GM23338 (cell line): Measurements from ENCODE around the gene ANAPC2. TPM values are rescaled to one million over a fixed set of nuclear protein-coding genes. Genes with fewer than 3 reads are reported as not detected.

Experiments
- ATAC-seq: fragments of 200-7000 bp; cut with Tn5 transposase; 3 replicates; pipeline ENCODE4 v1.9.1; 2020
- DNase-seq: peaks from one replicate; pipeline ENCODE4 v3.0.0-alpha.2; 2015; ENCODE audit warnings: low spot score
- H2AFZ ChIP-seq: fragments of 200-600 bp; sonication (generic); 2 replicates; pipeline ENCODE4 v1.8.0; 2016; ENCODE audit warnings: antibody characterized with exemption, mild to moderate bottlenecking, moderate library complexity
- H3F3A ChIP-seq: fragments of 200-600 bp; sonication (generic); replicated peaks from 2 replicates; pipeline ENCODE4 v1.8.0; 2017; ENCODE audit warnings: antibody characterized with exemption, mixed run types, low read depth
- H3K27ac ChIP-seq: fragments of 200-600 bp; sonication (generic); 2 replicates; pipeline ENCODE4 v1.6.1; 2016; ENCODE audit warnings: low read depth
- H3K27me3 ChIP-seq: fragments of 200-600 bp; sonication (generic); 2 replicates; pipeline ENCODE4 v1.8.0; 2016; ENCODE audit warnings: mild to moderate bottlenecking, mixed run types, moderate library complexity; ENCODE audit not compliant: insufficient read depth
- H3K36me3 ChIP-seq: fragments of 200-600 bp; sonication (generic); 2 replicates; pipeline ENCODE4 v1.8.0; 2016; ENCODE audit warnings: mild to moderate bottlenecking; ENCODE audit not compliant: insufficient read depth
- H3K4me1 ChIP-seq: fragments of 200-600 bp; sonication (generic); 2 replicates; pipeline ENCODE4 v1.8.0; 2016; ENCODE audit warnings: mild to moderate bottlenecking, moderate library complexity; ENCODE audit not compliant: insufficient read depth
- H3K4me2 ChIP-seq: fragments of 200-600 bp; sonication (generic); 2 replicates; pipeline ENCODE4 v1.7.1; 2017; ENCODE audit warnings: mixed run types
- H3K4me3 ChIP-seq: fragments of 200-600 bp; sonication (generic); 2 replicates; pipeline ENCODE4 v1.6.1; 2016; ENCODE audit warnings: mixed run types
- H3K79me2 ChIP-seq: fragments of 200-600 bp; sonication (generic); replicated peaks from 2 replicates; pipeline ENCODE4 v1.8.0; 2017; ENCODE audit warnings: mild to moderate bottlenecking; ENCODE audit not compliant: insufficient read depth
- H3K9me2 ChIP-seq: fragments of 200-600 bp; sonication (generic); 2 replicates; pipeline ENCODE4 v1.8.0; 2017; ENCODE audit not compliant: insufficient read depth
- H4K20me1 ChIP-seq: fragments of 200-600 bp; sonication (generic); replicated peaks from 2 replicates; pipeline ENCODE4 v1.8.0; 2017; ENCODE audit warnings: mild to moderate bottlenecking; ENCODE audit not compliant: insufficient read depth
- H3K27ac Mint-ChIP-seq: 2 replicates; pipeline ENCODE4 v1.8.0; 2020; ENCODE audit warnings: inconsistent platforms, mild to moderate bottlenecking, moderate library complexity, mixed read lengths
- H3K27me3 Mint-ChIP-seq: 3 replicates; pipeline ENCODE4 v1.8.0; 2022; ENCODE audit warnings: low read depth, mild to moderate bottlenecking, moderate library complexity, mixed read lengths, inconsistent platforms; ENCODE audit not compliant: insufficient read depth, poor library complexity
- H3K36me3 Mint-ChIP-seq: 3 replicates; pipeline ENCODE4 v1.8.0; 2021; ENCODE audit warnings: low read depth, mild to moderate bottlenecking, inconsistent platforms, moderate library complexity, mixed read lengths
- H3K4me1 Mint-ChIP-seq: 3 replicates; pipeline ENCODE4 v1.8.0; 2020; ENCODE audit warnings: mild to moderate bottlenecking, inconsistent platforms, mixed read lengths
- H3K4me3 Mint-ChIP-seq: 3 replicates; pipeline ENCODE4 v1.8.0; 2021; ENCODE audit warnings: moderate library complexity, mild to moderate bottlenecking, inconsistent platforms, mixed read lengths
- H3K9me3 Mint-ChIP-seq: 3 replicates; pipeline ENCODE4 v1.8.0; 2020; ENCODE audit warnings: moderate library complexity, mild to moderate bottlenecking, inconsistent platforms, mixed read lengths
- CREB1 ChIP-seq: fragments of 250-450 bp; sonication (Bioruptor Pico); IDR thresholded peaks from 2 replicates; pipeline ENCODE4 v1.5.0; 2020; ENCODE audit warnings: low read depth, mild to moderate bottlenecking, moderate library complexity
- EZH2 ChIP-seq: fragments of 200-600 bp; sonication (generic); IDR thresholded peaks from one replicate; pipeline ENCODE4 v1.8.0; 2017; ENCODE audit warnings: antibody characterized with exemption, mild to moderate bottlenecking, low read depth; ENCODE audit not compliant: unreplicated experiment
- EZH2phosphoT487 ChIP-seq: fragments of 200-600 bp; sonication (generic); IDR thresholded peaks from one replicate; pipeline ENCODE4 v1.8.1; 2018; ENCODE audit warnings: antibody characterized with exemption; ENCODE audit not compliant: unreplicated experiment
- JUNB ChIP-seq: IDR thresholded peaks from one replicate; pipeline ENCODE4 v1.6.1; 2016; ENCODE audit warnings: antibody characterized with exemption; ENCODE audit not compliant: unreplicated experiment
- NANOG ChIP-seq: IDR thresholded peaks from 2 replicates; pipeline ENCODE4 v1.6.1; 2016; ENCODE audit warnings: antibody characterized with exemption, borderline replicate concordance
- POLR2AphosphoS5 ChIP-seq: IDR thresholded peaks from 2 replicates; pipeline ENCODE4 v1.6.1; 2016; ENCODE audit warnings: antibody characterized with exemption, low read depth
- STAT1 ChIP-seq: IDR thresholded peaks from one replicate; pipeline ENCODE4 v1.6.1; 2016; ENCODE audit warnings: antibody characterized with exemption; ENCODE audit not compliant: unreplicated experiment
- ZNF114 ChIP-seq: fragments of 250-450 bp; sonication (Bioruptor Pico); IDR thresholded peaks from 2 replicates; pipeline ENCODE4 v1.5.0; 2020; ENCODE audit warnings: mild to moderate bottlenecking, moderate library complexity
- ZNF331 ChIP-seq: fragments of 250-450 bp; sonication (Bioruptor Pico); IDR thresholded peaks from 2 replicates; pipeline ENCODE4 v1.5.0; 2020; ENCODE audit warnings: low read depth, mild to moderate bottlenecking, moderate library complexity
- polyA plus RNA-seq: library from polyadenylated mRNA; unstranded; fragments of >200 nt; fragmentation: Nextera tagmentation; extraction: Ambion mirVana; gene quantifications from 2 replicates; pipeline ENCODE4 v1.2.1, GENCODE V29; 2016
- total RNA-seq: library from RNA; depleted of rRNA; stranded (reverse); fragments of >200 nt; shearing (Covaris generic); gene quantifications from 2 replicates; pipeline ENCODE4 v1.2.3, GENCODE V29; 2014
- TF ChIP-seq, protein P1 (sequence below): IDR thresholded peaks from one replicate; pipeline ENCODE4 v1.6.1; 2018; ENCODE audit warnings: antibody characterized with exemption; ENCODE audit not compliant: unreplicated experiment
- TF ChIP-seq, protein P2 (sequence below), 2 experiments: fragments of 200-600 bp in 1 of 2; sonication (generic) in 1 of 2; conservative IDR thresholded peaks; 2 replicates each; pipeline versions ENCODE4 v1.5.1 to v1.6.1; 2016 to 2017; ENCODE audit warnings: antibody characterized with exemption in 2 of 2, low read depth in 2 of 2, mild to moderate bottlenecking in 2 of 2, moderate library complexity in 1 of 2
- TF ChIP-seq, protein P3 (sequence below): IDR thresholded peaks from 2 replicates; pipeline ENCODE4 v1.6.1; 2016; ENCODE audit warnings: antibody characterized with exemption
- TF ChIP-seq, protein P4 (sequence below): fragments of 250-450 bp; sonication (Bioruptor Pico); IDR thresholded peaks from 2 replicates; pipeline ENCODE4 v1.5.0; 2020; ENCODE audit warnings: mild to moderate bottlenecking, moderate library complexity

Gene ANAPC2
- total and polyA plus RNA-seq, 2 experiments from 2014 or later: 16.4 to 42.9 TPM

DNA sequence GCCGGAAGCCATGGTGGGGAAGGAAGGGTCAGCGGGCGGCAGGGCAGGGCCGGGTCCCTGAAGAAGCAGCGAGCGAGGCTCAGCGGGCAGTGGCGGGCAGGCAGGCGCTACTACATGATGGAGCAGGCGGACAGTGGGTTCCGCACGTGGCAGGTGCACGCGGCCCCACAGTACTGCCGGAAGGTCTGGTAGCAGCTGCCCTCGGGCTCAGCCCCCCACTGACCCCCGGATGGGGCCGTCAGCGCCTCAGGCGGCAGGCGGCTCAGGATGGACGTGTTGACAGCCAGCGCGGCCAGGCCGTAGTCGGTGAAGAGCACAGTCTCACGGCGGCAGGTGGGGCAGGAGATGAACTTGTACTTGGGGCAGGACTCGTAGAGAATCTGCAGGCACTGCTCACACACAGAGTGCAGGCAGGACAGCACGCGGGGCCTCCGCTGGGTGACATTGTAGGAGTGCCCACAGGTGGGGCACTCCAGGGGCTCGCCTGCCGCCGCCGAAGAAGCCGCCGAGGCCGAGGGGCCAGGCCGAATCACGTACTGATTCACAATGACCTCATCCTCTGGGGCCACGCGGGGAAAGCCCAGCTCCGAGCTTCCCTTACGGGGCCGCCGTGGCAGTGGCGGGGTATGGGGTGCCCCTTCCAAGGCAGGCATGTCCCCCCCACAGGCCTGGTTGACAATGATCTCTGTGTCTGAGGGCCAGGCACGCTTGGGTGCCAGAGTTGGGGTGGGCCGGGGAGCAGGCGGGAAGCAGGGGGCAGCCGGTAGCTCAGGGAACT lies 32.1 kb upstream of the ANAPC2 start:
- Mint-ChIP-seq H3K27me3 (no peaks in the 10 kb centered on the region), H3K4me3 (peak overlapping the region; percentile 30; the same call in 1 of the 3 replicates), H3K4me1 (peaks cover 7% of the 10 kb centered on the region; the same call in 2 of the 3 replicates), H3K27ac (no peak overlapping the region), H3K36me3 (no peaks in the 10 kb centered on the region; the same call in 2 of the 3 replicates), H3K9me3 (no peaks in the 10 kb centered on the region)
- no peak for ATAC-seq
- TF ChIP-seq ZNF114 (CRISPR knock-in tag): no peak
- TF ChIP-seq, protein P1, sequence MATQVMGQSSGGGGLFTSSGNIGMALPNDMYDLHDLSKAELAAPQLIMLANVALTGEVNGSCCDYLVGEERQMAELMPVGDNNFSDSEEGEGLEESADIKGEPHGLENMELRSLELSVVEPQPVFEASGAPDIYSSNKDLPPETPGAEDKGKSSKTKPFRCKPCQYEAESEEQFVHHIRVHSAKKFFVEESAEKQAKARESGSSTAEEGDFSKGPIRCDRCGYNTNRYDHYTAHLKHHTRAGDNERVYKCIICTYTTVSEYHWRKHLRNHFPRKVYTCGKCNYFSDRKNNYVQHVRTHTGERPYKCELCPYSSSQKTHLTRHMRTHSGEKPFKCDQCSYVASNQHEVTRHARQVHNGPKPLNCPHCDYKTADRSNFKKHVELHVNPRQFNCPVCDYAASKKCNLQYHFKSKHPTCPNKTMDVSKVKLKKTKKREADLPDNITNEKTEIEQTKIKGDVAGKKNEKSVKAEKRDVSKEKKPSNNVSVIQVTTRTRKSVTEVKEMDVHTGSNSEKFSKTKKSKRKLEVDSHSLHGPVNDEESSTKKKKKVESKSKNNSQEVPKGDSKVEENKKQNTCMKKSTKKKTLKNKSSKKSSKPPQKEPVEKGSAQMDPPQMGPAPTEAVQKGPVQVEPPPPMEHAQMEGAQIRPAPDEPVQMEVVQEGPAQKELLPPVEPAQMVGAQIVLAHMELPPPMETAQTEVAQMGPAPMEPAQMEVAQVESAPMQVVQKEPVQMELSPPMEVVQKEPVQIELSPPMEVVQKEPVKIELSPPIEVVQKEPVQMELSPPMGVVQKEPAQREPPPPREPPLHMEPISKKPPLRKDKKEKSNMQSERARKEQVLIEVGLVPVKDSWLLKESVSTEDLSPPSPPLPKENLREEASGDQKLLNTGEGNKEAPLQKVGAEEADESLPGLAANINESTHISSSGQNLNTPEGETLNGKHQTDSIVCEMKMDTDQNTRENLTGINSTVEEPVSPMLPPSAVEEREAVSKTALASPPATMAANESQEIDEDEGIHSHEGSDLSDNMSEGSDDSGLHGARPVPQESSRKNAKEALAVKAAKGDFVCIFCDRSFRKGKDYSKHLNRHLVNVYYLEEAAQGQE: no peak
- TF ChIP-seq ZNF331: no peak
- TF ChIP-seq STAT1: no peak
- no peak for TF ChIP-seq CREB1 (CRISPR knock-in tag)
- TF ChIP-seq EZH2phosphoT487: no peak
- TF ChIP-seq, protein P2, sequence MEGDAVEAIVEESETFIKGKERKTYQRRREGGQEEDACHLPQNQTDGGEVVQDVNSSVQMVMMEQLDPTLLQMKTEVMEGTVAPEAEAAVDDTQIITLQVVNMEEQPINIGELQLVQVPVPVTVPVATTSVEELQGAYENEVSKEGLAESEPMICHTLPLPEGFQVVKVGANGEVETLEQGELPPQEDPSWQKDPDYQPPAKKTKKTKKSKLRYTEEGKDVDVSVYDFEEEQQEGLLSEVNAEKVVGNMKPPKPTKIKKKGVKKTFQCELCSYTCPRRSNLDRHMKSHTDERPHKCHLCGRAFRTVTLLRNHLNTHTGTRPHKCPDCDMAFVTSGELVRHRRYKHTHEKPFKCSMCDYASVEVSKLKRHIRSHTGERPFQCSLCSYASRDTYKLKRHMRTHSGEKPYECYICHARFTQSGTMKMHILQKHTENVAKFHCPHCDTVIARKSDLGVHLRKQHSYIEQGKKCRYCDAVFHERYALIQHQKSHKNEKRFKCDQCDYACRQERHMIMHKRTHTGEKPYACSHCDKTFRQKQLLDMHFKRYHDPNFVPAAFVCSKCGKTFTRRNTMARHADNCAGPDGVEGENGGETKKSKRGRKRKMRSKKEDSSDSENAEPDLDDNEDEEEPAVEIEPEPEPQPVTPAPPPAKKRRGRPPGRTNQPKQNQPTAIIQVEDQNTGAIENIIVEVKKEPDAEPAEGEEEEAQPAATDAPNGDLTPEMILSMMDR (conservative IDR thresholded peaks at IDR 0.05; ENCODE audit: low read depth in 2 of 2): no peak
- TF ChIP-seq EZH2: no peak
- TF ChIP-seq, protein P3, sequence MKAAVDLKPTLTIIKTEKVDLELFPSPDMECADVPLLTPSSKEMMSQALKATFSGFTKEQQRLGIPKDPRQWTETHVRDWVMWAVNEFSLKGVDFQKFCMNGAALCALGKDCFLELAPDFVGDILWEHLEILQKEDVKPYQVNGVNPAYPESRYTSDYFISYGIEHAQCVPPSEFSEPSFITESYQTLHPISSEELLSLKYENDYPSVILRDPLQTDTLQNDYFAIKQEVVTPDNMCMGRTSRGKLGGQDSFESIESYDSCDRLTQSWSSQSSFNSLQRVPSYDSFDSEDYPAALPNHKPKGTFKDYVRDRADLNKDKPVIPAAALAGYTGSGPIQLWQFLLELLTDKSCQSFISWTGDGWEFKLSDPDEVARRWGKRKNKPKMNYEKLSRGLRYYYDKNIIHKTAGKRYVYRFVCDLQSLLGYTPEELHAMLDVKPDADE: no peak
- no peak for TF ChIP-seq JUNB
- TF ChIP-seq POLR2AphosphoS5: no peak
- no peak for TF ChIP-seq NANOG
- TF ChIP-seq, protein P4, sequence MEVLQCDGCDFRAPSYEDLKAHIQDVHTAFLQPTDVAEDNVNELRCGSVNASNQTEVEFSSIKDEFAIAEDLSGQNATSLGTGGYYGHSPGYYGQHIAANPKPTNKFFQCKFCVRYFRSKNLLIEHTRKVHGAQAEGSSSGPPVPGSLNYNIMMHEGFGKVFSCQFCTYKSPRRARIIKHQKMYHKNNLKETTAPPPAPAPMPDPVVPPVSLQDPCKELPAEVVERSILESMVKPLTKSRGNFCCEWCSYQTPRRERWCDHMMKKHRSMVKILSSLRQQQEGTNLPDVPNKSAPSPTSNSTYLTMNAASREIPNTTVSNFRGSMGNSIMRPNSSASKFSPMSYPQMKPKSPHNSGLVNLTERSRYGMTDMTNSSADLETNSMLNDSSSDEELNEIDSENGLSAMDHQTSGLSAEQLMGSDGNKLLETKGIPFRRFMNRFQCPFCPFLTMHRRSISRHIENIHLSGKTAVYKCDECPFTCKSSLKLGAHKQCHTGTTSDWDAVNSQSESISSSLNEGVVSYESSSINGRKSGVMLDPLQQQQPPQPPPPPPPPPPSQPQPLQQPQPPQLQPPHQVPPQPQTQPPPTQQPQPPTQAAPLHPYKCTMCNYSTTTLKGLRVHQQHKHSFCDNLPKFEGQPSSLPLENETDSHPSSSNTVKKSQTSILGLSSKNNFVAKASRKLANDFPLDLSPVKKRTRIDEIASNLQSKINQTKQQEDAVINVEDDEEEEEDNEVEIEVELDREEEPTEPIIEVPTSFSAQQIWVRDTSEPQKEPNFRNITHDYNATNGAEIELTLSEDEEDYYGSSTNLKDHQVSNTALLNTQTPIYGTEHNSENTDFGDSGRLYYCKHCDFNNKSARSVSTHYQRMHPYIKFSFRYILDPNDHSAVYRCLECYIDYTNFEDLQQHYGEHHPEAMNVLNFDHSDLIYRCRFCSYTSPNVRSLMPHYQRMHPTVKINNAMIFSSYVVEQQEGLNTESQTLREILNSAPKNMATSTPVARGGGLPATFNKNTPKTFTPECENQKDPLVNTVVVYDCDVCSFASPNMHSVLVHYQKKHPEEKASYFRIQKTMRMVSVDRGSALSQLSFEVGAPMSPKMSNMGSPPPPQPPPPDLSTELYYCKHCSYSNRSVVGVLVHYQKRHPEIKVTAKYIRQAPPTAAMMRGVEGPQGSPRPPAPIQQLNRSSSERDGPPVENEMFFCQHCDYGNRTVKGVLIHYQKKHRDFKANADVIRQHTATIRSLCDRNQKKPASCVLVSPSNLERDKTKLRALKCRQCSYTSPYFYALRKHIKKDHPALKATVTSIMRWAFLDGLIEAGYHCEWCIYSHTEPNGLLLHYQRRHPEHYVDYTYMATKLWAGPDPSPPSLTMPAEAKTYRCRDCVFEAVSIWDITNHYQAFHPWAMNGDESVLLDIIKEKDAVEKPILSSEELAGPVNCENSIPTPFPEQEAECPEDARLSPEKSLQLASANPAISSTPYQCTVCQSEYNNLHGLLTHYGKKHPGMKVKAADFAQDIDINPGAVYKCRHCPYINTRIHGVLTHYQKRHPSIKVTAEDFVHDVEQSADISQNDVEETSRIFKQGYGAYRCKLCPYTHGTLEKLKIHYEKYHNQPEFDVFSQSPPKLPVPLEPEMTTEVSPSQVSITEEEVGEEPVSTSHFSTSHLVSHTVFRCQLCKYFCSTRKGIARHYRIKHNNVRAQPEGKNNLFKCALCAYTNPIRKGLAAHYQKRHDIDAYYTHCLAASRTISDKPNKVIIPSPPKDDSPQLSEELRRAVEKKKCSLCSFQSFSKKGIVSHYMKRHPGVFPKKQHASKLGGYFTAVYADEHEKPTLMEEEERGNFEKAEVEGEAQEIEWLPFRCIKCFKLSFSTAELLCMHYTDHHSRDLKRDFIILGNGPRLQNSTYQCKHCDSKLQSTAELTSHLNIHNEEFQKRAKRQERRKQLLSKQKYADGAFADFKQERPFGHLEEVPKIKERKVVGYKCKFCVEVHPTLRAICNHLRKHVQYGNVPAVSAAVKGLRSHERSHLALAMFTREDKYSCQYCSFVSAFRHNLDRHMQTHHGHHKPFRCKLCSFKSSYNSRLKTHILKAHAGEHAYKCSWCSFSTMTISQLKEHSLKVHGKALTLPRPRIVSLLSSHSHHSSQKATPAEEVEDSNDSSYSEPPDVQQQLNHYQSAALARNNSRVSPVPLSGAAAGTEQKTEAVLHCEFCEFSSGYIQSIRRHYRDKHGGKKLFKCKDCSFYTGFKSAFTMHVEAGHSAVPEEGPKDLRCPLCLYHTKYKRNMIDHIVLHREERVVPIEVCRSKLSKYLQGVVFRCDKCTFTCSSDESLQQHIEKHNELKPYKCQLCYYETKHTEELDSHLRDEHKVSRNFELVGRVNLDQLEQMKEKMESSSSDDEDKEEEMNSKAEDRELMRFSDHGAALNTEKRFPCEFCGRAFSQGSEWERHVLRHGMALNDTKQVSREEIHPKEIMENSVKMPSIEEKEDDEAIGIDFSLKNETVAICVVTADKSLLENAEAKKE (CRISPR knock-in tag): no peak
- Histone ChIP-seq H2AFZ (no peak overlapping the region), H3K27ac (no peak overlapping the region), H3K4me3 (no peak overlapping the region), H3K4me1 (peaks cover 3% of the 10 kb centered on the region; the same call in 1 of the 2 replicates), H3K36me3 (no peaks in the 10 kb centered on the region), H3K79me2 (no peaks in the 10 kb centered on the region), H4K20me1 (no peaks in the 10 kb centered on the region; the same call in 1 of the 2 replicates), H3K27me3 (peaks cover 9% of the 10 kb centered on the region; the same call in 1 of the 2 replicates), H3F3A (0 out of 2 replicates have a peak, but pooled peaks cover 9% of the 10 kb centered on the region), H3K9me2 (no peaks in the 10 kb centered on the region), H3K4me2 (no peak overlapping the region; the same call in 1 of the 2 replicates)
- DNase-seq: peak; percentile 31
